ENCODE measurements around the gene FCHSD1.

The FCHSD1 gene

GRCh38 chr5:141646026-141646425 lies 5.2 kb downstream of the FCHSD1 start:
- no peak for ATAC-seq
- TF ChIP-seq PPARA (CRISPR knock-in tag; IDR thresholded peaks at IDR 0.05; ENCODE audit: borderline replicate concordance) (no peak), ZNF8 (CRISPR knock-in tag; IDR thresholded peaks at IDR 0.05) (no peak), ZC3H10 (CRISPR knock-in tag; IDR thresholded peaks at IDR 0.05) (no peak), ISL1 (CRISPR knock-in tag; IDR thresholded peaks at IDR 0.05) (no peak), ZFP3 (CRISPR knock-in tag; IDR thresholded peaks at IDR 0.05) (no peak), CREB5 (CRISPR knock-in tag; IDR thresholded peaks at IDR 0.05; ENCODE audit: low read depth) (no peak), TCF4 (CRISPR knock-in tag; IDR thresholded peaks at IDR 0.05; ENCODE audit: borderline replicate concordance) (no peak), ARNTL (CRISPR knock-in tag; IDR thresholded peaks at IDR 0.05; ENCODE audit: borderline replicate concordance, low read depth) (no peak), ZFP30 (CRISPR knock-in tag; IDR thresholded peaks at IDR 0.05) (no peak), BACH2 (CRISPR knock-in tag; IDR thresholded peaks at IDR 0.05; ENCODE audit: borderline replicate concordance) (no peak), RARB (CRISPR knock-in tag; IDR thresholded peaks at IDR 0.05) (no peak), ESRRG (CRISPR knock-in tag; IDR thresholded peaks at IDR 0.05) (no peak), CSRNP3 (CRISPR knock-in tag; IDR thresholded peaks at IDR 0.05) (no peak), GLIS3 (CRISPR knock-in tag; IDR thresholded peaks at IDR 0.05) (no peak)

GRCh38 chr5:141641634-141642267 lies 9.5 kb downstream of the FCHSD1 start:
- TF ChIP-seq TCF4 (CRISPR knock-in tag; IDR thresholded peaks at IDR 0.05; ENCODE audit: borderline replicate concordance): no peak
- no peak for TF ChIP-seq TOX (CRISPR knock-in tag; IDR thresholded peaks at IDR 0.05; ENCODE audit: borderline replicate concordance)
- no peak for TF ChIP-seq ZFP3 (CRISPR knock-in tag; IDR thresholded peaks at IDR 0.05)
- TF ChIP-seq SNAI2 (CRISPR knock-in tag; IDR thresholded peaks at IDR 0.05): no peak
- TF ChIP-seq ISL1 (CRISPR knock-in tag; IDR thresholded peaks at IDR 0.05): no peak
- TF ChIP-seq ZNF8 (CRISPR knock-in tag; IDR thresholded peaks at IDR 0.05): no peak
- no peak for TF ChIP-seq ZNF70 (CRISPR knock-in tag; IDR thresholded peaks at IDR 0.05)
- TF ChIP-seq ARNTL (CRISPR knock-in tag; IDR thresholded peaks at IDR 0.05; ENCODE audit: borderline replicate concordance, low read depth): no peak
- TF ChIP-seq ZNF565 (CRISPR knock-in tag; conservative IDR thresholded peaks at IDR 0.05; ENCODE audit: low read depth): no peak
- TF ChIP-seq POU6F1 (CRISPR knock-in tag; IDR thresholded peaks at IDR 0.05; ENCODE audit: borderline replicate concordance, low read depth): no peak
- TF ChIP-seq CSRNP3 (CRISPR knock-in tag; IDR thresholded peaks at IDR 0.05): no peak
- no peak for TF ChIP-seq CREB5 (CRISPR knock-in tag; IDR thresholded peaks at IDR 0.05; ENCODE audit: low read depth)
- no peak for TF ChIP-seq GLIS3 (CRISPR knock-in tag; IDR thresholded peaks at IDR 0.05)
- TF ChIP-seq PATZ1 (CRISPR knock-in tag; IDR thresholded peaks at IDR 0.05; ENCODE audit: borderline replicate concordance): no peak
- TF ChIP-seq ZC3H10 (CRISPR knock-in tag; IDR thresholded peaks at IDR 0.05): no peak
- no peak for TF ChIP-seq RARB (CRISPR knock-in tag; IDR thresholded peaks at IDR 0.05)
- TF ChIP-seq PPARA (CRISPR knock-in tag; IDR thresholded peaks at IDR 0.05; ENCODE audit: borderline replicate concordance): no peak
- no peak for TF ChIP-seq ZFP30 (CRISPR knock-in tag; IDR thresholded peaks at IDR 0.05)
- TF ChIP-seq CSDC2 (CRISPR knock-in tag; IDR thresholded peaks at IDR 0.05): no peak
- TF ChIP-seq TSHZ2 (CRISPR knock-in tag; IDR thresholded peaks at IDR 0.05): no peak
- ATAC-seq: no peak

All from SK-N-SH treated with all-trans-retinoic acid at 6 μM for 48 hours (cell line).